HG03025 (cell line): ENCODE measurements around the gene SEL1L2.

Experiments
- ATAC-seq: cut with Tn5 transposase; IDR thresholded peaks from one replicate; pipeline ENCODE4 v1.9.1; 2021; ENCODE audit warnings: mild to moderate bottlenecking, moderate library complexity; ENCODE audit not compliant: unreplicated experiment, low FRiP score

The SEL1L2 gene

DNA sequence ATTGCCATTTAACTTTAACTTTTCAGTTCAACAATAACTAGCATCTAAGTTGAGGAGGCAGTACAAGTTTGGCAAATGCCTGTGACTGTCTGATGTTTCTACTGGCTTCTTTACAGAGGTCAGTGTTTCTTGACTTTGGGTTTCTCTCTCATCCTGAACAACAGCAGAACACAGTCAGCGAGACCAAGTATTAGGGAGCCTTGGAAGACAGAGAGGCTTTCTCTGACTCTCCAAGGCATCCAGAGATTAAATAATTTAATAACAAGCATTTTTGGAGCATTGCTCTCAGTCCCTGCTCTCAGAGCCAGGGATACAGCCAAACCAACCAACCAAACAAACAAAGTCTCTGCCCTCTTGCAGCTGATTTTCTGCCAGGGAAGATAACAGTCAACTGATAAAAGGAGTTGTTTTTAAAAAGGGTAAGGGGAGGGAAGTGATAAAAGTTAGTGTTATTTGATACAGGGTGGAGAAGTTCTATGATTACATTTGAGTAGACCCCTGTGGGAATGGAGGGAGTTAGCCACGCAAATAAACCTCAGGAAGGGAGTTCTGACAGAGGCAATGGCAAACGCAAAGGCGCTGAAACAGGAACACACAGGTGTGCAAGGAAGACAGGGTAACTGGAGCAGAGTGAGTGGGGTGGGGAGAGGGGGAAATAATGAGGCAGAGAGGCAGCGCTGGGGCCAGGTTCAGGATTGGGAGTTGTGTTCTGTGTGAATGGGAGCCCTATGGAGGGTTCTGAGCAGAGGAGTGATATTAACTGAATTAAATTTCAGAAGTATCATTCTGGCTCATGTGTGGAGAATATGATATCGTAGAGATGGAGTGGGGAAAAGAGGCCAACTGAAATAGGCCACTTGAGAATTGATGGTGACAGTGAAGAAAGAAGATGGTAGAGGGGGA, 55.2 kb downstream of the SEL1L2 start:
- no peak for ATAC-seq

DNA sequence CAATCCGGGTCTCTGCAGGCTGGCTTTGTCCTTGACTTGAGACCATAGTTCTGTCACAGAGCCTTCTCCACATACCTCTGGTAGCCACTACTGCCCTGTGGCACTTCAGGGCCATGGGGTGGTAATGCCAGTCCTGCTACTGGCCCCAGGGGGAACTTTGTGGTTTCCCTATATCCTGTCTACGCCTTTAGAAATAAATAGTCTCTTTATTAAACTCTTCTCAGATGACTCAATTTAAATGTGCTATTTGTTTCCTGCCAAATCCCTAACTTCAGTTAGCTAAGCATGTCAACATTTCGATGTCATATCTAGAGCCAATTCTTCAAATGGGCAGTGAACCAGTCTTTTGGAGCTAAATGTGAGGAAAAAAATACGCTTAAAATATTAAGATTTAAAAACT, 60.1 kb downstream of the SEL1L2 start:
- ATAC-seq, result no peak

DNA sequence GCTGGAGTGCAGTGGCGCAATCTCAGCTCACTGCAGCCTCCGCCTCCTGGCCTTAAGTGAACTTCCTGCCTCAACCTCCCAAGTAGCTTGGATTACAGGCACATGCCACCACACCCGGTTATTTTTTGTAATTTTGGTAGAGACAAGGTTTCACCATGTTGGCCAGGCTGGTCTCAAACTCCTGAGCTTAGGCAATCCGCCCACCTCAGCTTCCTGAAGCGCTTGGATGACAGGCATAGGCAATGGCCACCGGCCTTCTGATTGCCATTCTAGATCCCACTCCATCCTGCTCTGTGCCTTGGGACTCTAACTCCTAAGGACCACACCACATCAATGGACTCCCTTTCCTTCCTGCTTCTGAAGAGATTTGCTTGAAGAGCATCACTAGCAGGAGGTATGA, 60.6 kb downstream of the SEL1L2 start:
- ATAC-seq, result no peak

DNA sequence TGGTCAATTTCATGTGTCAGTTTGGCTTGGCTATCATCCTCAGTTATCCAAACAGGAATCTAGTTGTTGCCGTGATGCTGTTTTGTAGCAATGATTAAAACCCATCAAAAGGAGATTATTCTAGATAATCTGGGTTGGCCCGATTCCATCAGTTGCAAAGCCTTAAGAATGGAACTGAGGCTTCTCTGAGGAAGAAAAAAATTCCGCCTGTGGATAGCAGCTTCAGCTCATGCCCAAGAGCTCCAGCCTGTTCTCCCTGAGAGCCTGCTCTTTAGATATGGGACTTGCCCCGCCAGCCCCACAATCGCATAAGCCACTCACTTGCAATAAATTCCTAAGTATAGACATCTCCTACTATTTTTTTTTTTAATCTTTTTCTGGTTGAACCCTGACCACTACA, 61.5 kb downstream of the SEL1L2 start:
- no peak for ATAC-seq

DNA sequence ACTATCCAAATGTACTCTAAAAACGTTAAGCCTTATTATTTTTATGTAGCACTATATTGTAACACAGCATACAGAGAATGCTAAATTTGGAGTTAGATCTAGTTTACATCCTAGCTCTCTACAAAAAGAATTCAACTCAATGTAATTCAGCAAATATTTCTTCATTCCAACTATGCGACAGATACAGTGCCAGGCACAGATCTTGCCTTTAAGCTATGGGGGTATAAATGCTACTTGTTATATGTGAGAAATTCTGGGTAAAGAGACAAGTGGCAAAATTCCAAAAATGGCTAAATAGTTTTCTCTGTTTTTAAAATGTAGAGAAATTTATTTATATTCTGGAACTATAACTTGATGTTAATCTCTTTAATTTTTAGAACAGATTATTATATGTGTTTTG, 63.2 kb downstream of the SEL1L2 start:
- ATAC-seq, result no peak

DNA sequence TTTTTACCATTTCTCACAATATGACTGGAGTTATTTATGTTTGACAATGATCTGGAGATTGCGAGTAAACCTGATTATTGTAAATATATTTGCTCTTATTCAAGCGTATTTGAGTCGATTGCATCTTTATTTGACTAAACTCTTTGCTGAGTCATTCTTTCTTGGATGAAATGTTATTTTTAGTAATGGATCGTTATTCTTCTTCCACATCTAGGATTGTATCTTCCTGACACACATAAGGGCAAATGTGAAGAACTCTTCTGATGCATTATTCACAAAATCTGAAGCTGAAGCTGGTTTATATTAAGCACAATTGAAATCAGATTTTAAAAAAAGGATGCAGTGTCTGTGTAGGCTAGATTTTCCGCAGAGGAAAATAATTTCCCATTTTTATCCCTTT, 68.2 kb downstream of the SEL1L2 start:
- ATAC-seq, result no peak

DNA sequence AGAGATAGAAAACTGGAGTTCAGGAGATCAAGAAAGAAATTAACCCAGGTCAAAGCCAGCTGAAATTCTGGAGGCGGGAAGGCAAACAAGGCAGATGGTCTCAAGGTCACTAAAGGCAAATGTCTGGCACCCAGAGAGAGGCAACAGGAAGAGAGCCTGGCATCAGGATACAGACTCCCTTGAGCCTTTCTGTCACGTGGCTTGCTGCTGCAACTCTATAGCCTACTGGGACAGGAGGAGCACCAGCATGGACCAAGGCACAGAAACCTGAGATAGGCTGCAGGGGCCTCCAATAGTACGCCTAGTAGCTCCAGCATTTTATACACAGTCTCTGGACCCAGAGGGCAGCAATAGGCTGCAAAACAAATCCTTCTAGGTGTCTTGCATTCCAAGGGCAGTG, 75.1 kb downstream of the SEL1L2 start:
- no peak for ATAC-seq

DNA sequence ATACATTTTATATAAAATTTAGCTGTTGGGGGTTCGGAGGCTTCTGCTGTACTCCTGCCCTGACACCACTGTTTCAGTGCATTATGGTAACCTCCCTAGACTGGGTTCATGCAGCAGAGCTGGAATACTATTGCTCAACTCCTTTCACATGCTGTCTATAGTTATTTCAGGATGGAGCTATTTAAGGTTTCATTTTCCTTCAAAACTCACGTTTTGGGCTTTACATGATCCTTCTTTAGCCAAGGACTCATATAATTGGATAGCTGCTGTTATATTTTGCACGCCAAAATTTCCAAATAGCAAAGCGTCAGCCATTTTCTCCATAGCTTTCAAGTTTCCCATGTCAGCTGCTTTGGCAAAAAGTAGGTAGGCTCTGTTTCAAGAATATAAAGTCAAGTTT, 76.8 kb downstream of the SEL1L2 start:
- no peak for ATAC-seq

DNA sequence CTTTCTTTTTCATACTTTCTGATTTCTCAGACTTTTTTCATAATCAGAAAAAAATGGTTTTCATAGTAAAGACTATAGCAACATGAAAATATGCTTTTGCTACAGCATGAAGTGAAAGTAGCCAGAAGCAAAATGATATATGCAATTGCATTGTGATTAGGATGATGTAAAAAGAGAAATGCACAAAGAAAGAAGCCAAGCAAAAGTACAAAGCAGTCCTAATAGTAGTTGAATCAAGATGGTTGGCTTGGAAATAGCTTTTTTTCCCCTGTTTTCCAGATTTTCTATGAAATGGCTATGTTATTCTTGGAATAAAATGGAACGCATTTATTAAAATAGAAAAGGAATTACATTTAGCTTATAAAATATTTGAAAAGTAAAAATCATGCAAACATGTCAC, 77.3 kb downstream of the SEL1L2 start:
- ATAC-seq, result no peak

DNA sequence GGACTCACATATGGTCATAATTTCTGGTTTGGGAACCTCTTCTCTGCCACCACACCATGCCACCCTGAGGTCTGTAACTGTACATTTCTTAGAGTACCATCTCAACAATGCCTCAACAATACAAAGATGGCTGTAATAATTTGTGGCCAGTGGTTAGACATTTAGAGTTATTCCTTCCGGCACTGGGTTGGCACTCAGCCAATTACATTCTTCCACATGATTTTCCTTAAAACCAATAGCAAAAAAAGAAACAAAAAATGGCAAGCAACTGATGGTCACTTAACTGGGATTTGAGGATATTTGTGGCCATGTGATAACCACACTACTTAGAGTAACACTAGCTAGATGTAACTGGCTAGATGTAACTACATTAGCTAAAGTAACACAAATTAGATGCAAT, 79.9 kb downstream of the SEL1L2 start:
- no peak for ATAC-seq

DNA sequence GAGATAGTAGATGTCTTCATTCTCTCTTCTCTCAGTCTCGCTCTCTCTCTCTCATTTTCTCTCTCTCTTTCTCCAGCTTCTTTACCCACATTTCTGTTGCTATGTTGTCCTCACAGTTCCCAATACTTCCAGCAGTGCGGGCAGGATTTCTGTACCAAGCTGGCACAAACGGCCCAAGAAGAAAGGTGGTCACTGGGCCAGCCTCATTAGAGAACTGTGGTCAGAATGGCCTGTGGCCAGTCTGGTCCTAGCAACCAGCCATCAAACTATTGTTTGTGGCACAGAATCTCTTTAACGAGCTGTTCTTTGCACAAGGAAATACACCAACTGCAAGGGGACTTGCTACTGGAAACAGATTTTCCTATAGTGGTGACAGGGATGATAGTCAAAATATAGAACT, 81.3 kb downstream of the SEL1L2 start:
- ATAC-seq, result no peak

DNA sequence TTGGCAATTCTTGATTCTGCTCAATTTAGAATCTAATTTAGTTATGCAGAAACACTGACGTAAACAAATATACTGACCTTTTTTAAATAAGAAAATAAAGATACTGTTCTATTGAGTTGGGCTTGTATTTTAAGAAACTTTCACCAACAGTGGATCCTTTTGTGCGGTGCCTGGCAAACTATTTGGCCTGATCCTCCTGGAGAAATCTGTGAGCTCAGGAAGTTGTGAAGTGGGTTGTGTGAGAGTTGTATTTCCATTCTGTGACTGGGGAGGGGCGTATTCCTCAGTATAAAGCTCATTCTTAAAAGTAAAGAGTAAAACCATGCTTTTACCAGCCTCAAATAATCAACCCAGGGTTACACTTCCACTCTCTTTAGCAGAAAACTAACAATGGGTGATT, 85.6 kb downstream of the SEL1L2 start:
- ATAC-seq, result no peak

DNA sequence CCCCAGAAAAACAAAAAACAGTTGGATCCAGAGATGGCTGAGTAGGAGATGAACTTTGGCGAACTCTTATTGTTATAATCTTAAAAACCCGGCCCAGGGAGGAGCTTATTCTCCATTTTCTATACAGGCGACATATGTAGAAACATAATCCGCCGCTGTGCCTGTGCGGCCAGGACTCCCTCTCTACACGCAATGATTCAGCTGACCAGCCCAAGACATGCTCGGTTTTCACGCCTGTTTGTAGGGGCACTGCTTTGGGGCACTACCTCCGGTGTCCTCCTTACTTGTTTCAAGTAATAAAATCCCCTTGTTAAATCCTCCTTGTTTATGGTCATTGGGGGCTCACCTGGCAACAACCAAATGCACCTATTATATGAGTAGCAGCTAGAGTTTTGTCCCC, 89.9 kb downstream of the SEL1L2 start:
- no peak for ATAC-seq

DNA sequence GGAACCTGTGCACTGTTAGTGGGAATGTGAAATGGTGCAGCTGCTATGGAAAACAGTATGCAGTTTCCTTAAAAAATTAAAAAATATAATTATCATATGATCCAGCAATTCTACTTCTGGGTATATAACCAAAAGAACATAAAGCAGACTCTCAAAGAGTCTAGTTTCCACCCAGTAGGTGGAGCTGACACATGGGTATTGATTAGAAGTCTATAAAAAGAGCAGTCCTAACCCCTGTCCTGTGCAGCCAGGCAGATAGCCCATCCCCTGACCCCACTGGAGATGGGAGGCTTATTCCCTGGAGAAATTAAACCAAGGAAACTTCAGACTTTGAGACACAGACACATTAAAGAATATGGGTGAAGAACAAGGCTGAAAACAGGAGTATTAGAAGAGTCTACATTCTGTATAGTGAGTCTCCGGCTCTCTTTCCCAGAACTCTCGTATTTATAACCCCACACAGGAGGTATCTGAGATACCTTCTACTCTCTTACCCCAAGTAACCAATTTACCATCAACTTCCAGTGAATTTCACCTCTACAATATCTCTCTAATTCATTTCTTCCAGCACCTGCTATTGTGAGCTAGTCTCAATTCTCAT, 92.3 kb downstream of the SEL1L2 start:
- ATAC-seq, result no peak

DNA sequence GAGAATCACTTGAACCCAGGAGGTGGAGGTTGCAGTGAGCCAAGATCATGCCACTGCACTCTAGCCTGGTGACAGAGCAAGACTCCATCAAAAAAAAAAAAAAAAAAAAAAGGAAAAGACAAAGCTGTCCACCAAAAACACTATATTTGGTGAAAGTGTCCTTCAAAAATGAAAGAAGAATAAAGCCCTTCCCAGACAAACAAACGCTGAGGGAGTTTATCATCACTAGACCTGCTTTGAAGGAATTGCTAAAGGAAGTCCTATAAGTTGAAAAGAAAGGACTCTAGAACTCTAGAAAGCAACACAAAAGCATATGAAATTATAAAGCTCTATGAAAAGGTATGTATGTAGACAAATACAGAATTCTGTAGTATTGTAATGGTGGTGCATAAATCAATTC, 98.8 kb downstream of the SEL1L2 start:
- no peak for ATAC-seq

DNA sequence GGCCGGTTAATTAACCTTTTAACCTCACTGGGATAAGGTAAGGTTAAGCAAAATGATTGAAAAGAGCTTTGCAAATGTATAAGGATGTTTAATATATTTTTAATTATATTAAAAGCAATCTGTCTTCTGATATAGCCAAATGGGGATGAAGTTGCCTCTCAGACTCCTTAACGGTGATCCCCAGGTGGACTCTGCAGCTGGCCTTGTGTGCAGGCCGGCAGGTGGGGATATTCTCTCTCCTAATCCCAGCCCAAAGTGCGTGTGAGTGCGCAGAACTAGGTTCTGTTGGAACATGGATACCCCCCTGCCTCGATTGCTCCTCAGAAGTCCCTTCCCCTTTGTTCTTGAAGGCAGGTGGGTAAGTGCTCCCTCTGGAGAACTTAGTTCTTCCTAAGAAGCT, 105.6 kb downstream of the SEL1L2 start:
- ATAC-seq, result no peak

DNA sequence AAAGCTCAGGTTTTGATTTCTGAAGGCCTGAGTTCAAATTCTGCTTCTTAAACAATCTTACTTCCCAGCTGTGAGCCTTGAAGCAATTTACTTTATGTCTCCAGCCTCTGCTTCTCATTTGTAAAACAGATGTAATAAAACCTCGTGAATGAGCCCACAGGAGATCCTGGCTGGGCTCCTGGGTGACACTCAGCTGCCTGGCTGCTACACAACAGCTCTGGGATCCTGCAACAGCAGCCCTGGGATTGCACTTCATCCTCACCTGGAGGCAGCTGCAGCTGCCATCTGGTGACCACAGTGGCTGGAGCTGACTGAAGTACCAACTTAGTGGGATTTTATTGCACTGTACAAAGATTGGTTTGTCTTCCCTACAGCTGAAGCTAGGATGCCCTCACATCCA, 107.0 kb downstream of the SEL1L2 start:
- ATAC-seq, result no peak

DNA sequence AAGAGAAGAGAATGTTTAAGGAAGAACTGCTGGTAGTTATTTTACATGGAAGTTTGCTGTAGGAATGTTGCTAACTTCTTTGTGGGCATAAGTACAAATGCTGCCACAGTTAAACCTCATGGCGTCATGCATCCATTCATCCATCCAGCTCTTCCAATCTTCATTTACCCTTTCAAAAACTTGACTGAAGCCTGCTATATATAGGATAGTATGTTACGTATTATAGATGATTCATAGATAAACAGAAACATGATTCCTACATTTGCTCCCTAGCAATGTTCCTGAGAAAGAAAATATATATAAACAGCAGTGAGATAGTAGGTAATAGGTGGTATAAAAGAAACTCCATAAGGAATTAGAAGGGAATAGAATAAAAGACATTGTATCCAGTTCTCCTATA, 111.8 kb downstream of the SEL1L2 start:
- ATAC-seq, result no peak

DNA sequence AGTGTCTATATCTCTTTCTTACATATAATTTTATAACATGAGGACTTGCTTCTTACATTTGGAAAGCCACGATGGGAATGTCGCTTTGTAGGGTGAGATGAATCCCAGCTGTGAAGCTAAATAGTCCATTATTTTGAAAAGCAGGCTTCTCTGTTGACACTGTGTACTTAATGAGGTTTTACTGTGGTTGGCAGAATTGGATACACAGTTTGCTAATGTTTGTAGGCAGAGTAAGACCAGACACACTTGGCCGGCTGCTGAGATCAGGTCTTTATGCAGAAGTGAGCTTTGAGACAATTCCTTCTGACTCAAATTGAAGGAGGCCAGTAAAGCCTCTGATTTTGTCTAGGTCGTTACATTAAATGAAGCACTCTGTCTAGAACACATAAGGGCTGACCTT, 112.6 kb downstream of the SEL1L2 start:
- ATAC-seq, result no peak

DNA sequence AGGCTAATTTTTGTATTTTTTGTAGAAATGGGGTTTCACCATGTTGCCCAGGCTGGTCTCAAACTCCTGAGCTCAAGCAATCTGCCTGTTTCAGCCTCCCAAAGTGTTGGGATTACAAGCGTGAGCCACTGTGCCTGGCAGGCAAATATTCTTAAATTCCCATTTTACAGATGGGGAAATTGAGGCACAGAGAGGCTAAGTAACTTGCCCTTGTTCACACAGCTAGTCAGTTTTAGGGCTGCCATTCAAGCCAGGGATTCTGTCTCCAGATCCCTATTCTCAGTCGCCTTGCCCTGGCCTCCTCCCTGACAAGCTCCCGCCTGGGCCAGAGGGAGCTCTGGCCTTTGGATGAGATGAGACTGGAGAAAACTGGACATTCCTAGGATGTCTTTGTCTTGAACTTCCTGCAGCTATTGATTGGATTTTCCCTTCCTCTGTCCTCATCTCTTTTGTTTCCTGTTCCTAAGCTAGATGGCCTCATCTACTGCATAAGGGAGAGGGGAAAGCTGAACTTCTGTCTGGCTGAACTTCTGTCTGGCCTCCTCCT, 115.1 kb downstream of the SEL1L2 start:
- ATAC-seq, result no peak

DNA sequence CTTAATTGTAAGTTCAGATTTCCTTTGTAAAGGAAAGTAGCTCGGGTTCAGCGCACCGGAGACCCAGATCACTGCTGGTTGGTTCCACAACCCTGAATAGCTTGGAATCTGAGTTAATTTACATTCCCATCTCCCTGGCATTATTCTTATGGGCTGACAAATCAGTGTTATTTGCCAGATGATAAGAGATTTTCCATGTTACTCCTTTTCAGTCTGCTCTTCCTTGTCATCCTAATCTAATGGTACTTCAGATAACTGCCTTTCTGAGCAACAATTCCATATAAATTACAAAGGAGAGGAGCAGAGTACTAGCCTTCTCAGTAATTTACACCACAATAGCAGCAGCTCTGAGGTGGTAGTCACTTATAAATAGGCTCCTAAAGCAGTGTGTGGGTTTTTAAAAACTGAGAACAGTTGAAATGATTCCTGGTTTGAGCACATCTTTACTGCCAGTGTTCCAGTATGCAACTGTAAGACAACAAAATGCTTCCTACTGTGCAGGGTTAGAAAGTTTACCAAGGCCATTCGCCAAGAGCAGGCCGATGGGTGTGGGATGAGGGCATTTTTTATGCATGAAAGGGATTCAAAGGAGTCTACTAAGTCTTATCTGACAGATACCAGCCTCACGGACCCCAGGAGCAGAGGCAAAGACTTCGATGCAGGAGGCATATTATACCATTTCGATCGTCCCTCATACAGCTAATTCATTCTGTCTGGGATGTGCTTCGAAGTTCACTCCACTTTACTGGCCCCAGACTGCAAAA, 115.8 kb downstream of the SEL1L2 start:
- ATAC-seq, result no peak
